H9 (cell line): Measurements from ENCODE around the gene CA9. TPM values are rescaled to one million over a fixed set of nuclear protein-coding genes. Genes with fewer than 3 reads are reported as not detected.

Experiments
- DNase-seq: peaks from one replicate; pipeline ENCODE4 v3.0.0-alpha.2; 2017
- H2AFZ ChIP-seq: one replicate; pipeline ENCODE4 v1.6.1; 2013; ENCODE audit warnings: mild to moderate bottlenecking, low read length, control low read depth, moderate library complexity
- H2AK5ac ChIP-seq: 2 replicates; pipeline ENCODE4 v1.6.1; 2013; ENCODE audit warnings: low read length, control low read depth, mixed read lengths; ENCODE audit not compliant: insufficient read length
- H2BK120ac ChIP-seq: one replicate; pipeline ENCODE4 v1.6.1; 2013; ENCODE audit warnings: low read depth, mild to moderate bottlenecking, low read length, control low read depth, inconsistent platforms; ENCODE audit not compliant: poor library complexity, severe bottlenecking
- H2BK12ac ChIP-seq: 2 replicates; pipeline ENCODE4 v1.6.1; 2013; ENCODE audit warnings: low read length, control low read depth, mixed read lengths, low read depth; ENCODE audit not compliant: insufficient read length
- H2BK15ac ChIP-seq: 2 replicates; pipeline ENCODE4 v1.6.1; 2013; ENCODE audit warnings: low read depth, low read length, control low read depth
- H2BK20ac ChIP-seq: one replicate; pipeline ENCODE4 v1.6.1; 2013; ENCODE audit warnings: low read depth, mild to moderate bottlenecking, low read length, control low read depth, inconsistent platforms; ENCODE audit not compliant: poor library complexity, severe bottlenecking
- H2BK5ac ChIP-seq: 2 replicates; pipeline ENCODE4 v1.6.1; 2013; ENCODE audit warnings: low read length, control low read depth, mixed read lengths; ENCODE audit not compliant: insufficient read length
- H3K14ac ChIP-seq: 2 replicates; pipeline ENCODE4 v1.6.1; 2013; ENCODE audit warnings: low read length, control low read depth; ENCODE audit not compliant: insufficient read depth
- H3K18ac ChIP-seq: 2 replicates; pipeline ENCODE4 v1.6.1; 2013; ENCODE audit warnings: low read depth, mild to moderate bottlenecking, mixed read lengths, low read length, control low read depth; ENCODE audit not compliant: insufficient read length
- H3K23ac ChIP-seq: 2 replicates; pipeline ENCODE4 v1.6.1; 2013; ENCODE audit warnings: low read length, control low read depth, mixed read lengths, low read depth; ENCODE audit not compliant: insufficient read length
- H3K23me2 ChIP-seq: 2 replicates; pipeline ENCODE4 v1.6.1; 2013; ENCODE audit warnings: low read depth, mild to moderate bottlenecking, mixed read lengths, low read length, control low read depth; ENCODE audit not compliant: insufficient read length, poor library complexity, severe bottlenecking
- H3K27ac ChIP-seq: 2 replicates; pipeline ENCODE4 v1.5.1; 2013; ENCODE audit warnings: low read length, control low read depth, mixed read lengths, low read depth; ENCODE audit not compliant: insufficient read length
- H3K27me3 ChIP-seq: 2 replicates; pipeline ENCODE4 v1.6.1; 2013; ENCODE audit warnings: low read length, control low read depth, inconsistent platforms; ENCODE audit not compliant: insufficient read depth
- H3K4ac ChIP-seq: 2 replicates; pipeline ENCODE4 v1.6.1; 2013; ENCODE audit warnings: low read depth, mild to moderate bottlenecking, control low read depth, inconsistent platforms, low read length, moderate library complexity
- H3K4me1 ChIP-seq: 2 replicates; pipeline ENCODE4 v1.6.1; 2013; ENCODE audit warnings: low read length, control low read depth, inconsistent platforms; ENCODE audit not compliant: insufficient read depth
- H3K4me2 ChIP-seq: 2 replicates; pipeline ENCODE4 v1.6.1; 2013; ENCODE audit warnings: low read length, control low read depth, mixed read lengths; ENCODE audit not compliant: insufficient read length, insufficient read depth
- H3K56ac ChIP-seq: 2 replicates; pipeline ENCODE4 v1.6.1; 2013; ENCODE audit warnings: low read depth, mild to moderate bottlenecking, mixed read lengths, low read length, control low read depth; ENCODE audit not compliant: insufficient read length
- H3K79me1 ChIP-seq: 2 replicates; pipeline ENCODE4 v1.6.1; 2013; ENCODE audit warnings: low read depth, mild to moderate bottlenecking, moderate library complexity, low read length, control low read depth, inconsistent platforms; ENCODE audit not compliant: insufficient read depth, poor library complexity, severe bottlenecking
- H3K79me2 ChIP-seq: 2 replicates; pipeline ENCODE4 v1.6.1; 2013; ENCODE audit warnings: low read length, control low read depth, inconsistent platforms; ENCODE audit not compliant: insufficient read depth
- H3K9ac ChIP-seq: 2 replicates; pipeline ENCODE4 v1.6.1; 2013; ENCODE audit warnings: low read length, control low read depth, mixed read lengths; ENCODE audit not compliant: insufficient read length; ENCODE audit errors: extremely low read depth
- H3K9me3 ChIP-seq: one replicate; pipeline ENCODE4 v1.6.1; 2013; ENCODE audit warnings: low read depth, low read length, inconsistent platforms; ENCODE audit not compliant: control insufficient read depth
- H3T11ph ChIP-seq: one replicate; pipeline ENCODE4 v1.6.1; 2013; ENCODE audit warnings: mild to moderate bottlenecking, low read length, control low read depth, inconsistent platforms
- H4K20me1 ChIP-seq: one replicate; pipeline ENCODE4 v1.6.1; 2013; ENCODE audit not compliant: control insufficient read depth, insufficient read length, insufficient read depth
- H4K5ac ChIP-seq: 2 replicates; pipeline ENCODE4 v1.6.1; 2013; ENCODE audit warnings: low read depth, mild to moderate bottlenecking, mixed read lengths, low read length, control low read depth; ENCODE audit not compliant: insufficient read length
- H4K8ac ChIP-seq: replicated peaks from 2 replicates; pipeline ENCODE4 v1.6.1; 2013; ENCODE audit warnings: low read length, control low read depth, mixed read lengths, low read depth; ENCODE audit not compliant: insufficient read length
- H4K91ac ChIP-seq: 2 replicates; pipeline ENCODE4 v1.6.1; 2013; ENCODE audit warnings: low read depth, mild to moderate bottlenecking, moderate library complexity, mixed read lengths, low read length, control low read depth; ENCODE audit not compliant: insufficient read length
- H3K27ac Mint-ChIP-seq, 3 experiments: 2 replicates in 2 of 3; 3 replicates in 1 of 3; pipeline ENCODE4 v1.8.0; 2020 to 2021; ENCODE audit warnings: mixed read lengths in 3 of 3, mild to moderate bottlenecking in 1 of 3, moderate library complexity in 1 of 3
- H3K27me3 Mint-ChIP-seq: 2 replicates; pipeline ENCODE4 v1.8.0; 2021; ENCODE audit warnings: low read depth, mild to moderate bottlenecking, moderate library complexity, mixed read lengths
- H3K36me3 Mint-ChIP-seq, 3 experiments: 2 replicates in 2 of 3; 3 replicates in 1 of 3; pipeline ENCODE4 v1.8.0; 2020 to 2021; ENCODE audit warnings: low read depth in 3 of 3, mixed read lengths in 3 of 3; ENCODE audit not compliant: insufficient read depth in 1 of 3
- H3K4me1 Mint-ChIP-seq, 2 experiments: 2 replicates each; pipeline ENCODE4 v1.8.0; 2020; ENCODE audit warnings: mixed read lengths in 2 of 2
- H3K4me3 Mint-ChIP-seq, 2 experiments: 2 replicates in 1 of 2; 3 replicates in 1 of 2; pipeline ENCODE4 v1.8.0; 2020 to 2021; ENCODE audit warnings: mild to moderate bottlenecking in 2 of 2, mixed read lengths in 2 of 2, moderate library complexity in 1 of 2
- H3K9me3 Mint-ChIP-seq, 2 experiments: 2 replicates in 1 of 2; 3 replicates in 1 of 2; pipeline ENCODE4 v1.8.0; 2020; ENCODE audit warnings: mild to moderate bottlenecking in 2 of 2, mixed read lengths in 2 of 2, moderate library complexity in 1 of 2
- CTCF ChIP-seq: fragments of 200-600 bp; sonication (generic); conservative IDR thresholded peaks from 3 replicates; pipeline ENCODE4 v1.8.0; 2021; ENCODE audit warnings: antibody characterized with exemption, mild to moderate bottlenecking
- WGBS: extraction: QIAGEN DNeasy Blood & Tissue Kit; methylation state at CpG from one replicate; pipeline ENCODE4 v1.1.7; 2013; ENCODE audit warnings: missing lambda C conversion rate, low lambda C conversion rate, mixed read lengths; ENCODE audit not compliant: insufficient read length; ENCODE audit errors: extremely low coverage; 5-methylcytosine and 5-hydroxymethylcytosine counted together
- total RNA-seq: library from RNA; stranded (reverse); gene quantifications from 2 replicates; pipeline ENCODE4 v1.2.1, GENCODE V29; 2021

The CA9 gene
- total RNA-seq, 1 experiment from 2014 or later, result 0.94 TPM

- H3K27ac ChIP-seq, result no peak overlapping the region
- no peak overlapping the region for H2BK5ac ChIP-seq
- no peaks in the 10 kb centered on the region for H3K23me2 ChIP-seq
- no peak overlapping the region for H4K91ac ChIP-seq
- no peaks in the 10 kb centered on the region for H3K9me3 ChIP-seq
- no peak overlapping the region for H3K56ac ChIP-seq
- DNase-seq, result peak; percentile 80
- H3K4me1 ChIP-seq, result no peaks in the 10 kb centered on the region
- H3K4me2 ChIP-seq, result no peak overlapping the region
- H2AFZ ChIP-seq, result no peak overlapping the region
- H3K9ac ChIP-seq, result no peak overlapping the region
- Mint-ChIP-seq H3K36me3 (peaks cover 2 to 10% (median 5%) of the 10 kb centered on the region in 3 experiments; a peak in 6 of 7 replicates), H3K4me1 (peaks cover 4 to 5% of the 10 kb centered on the region in 2 experiments), H3K27ac (peak overlapping the region in 1 of 3 experiments; percentile 45; a peak in 2 of 7 replicates), H3K9me3 (no peaks in the 10 kb centered on the region), H3K27me3 (no peaks in the 10 kb centered on the region; the same call in 1 of the 2 replicates), H3K4me3 (no peak overlapping the region; a peak in 1 of 5 replicates)
- no peak overlapping the region for H4K8ac ChIP-seq
- H3K79me1 ChIP-seq, result no peaks in the 10 kb centered on the region
- no peak overlapping the region for H4K5ac ChIP-seq
- H2BK120ac ChIP-seq, result no peak overlapping the region
- H3K18ac ChIP-seq, result no peak overlapping the region
- no peak overlapping the region for H3K23ac ChIP-seq
- H2BK15ac ChIP-seq, result no peak overlapping the region
- no peak overlapping the region for H3K14ac ChIP-seq
- WGBS, result no CpG with 5 or more reads among the region's 9 CpGs
- H3K4ac ChIP-seq, result no peak overlapping the region
- no peaks in the 10 kb centered on the region for H3K79me2 ChIP-seq
- no peaks in the 10 kb centered on the region for H4K20me1 ChIP-seq
- no peak overlapping the region for H2BK20ac ChIP-seq
- no peak overlapping the region for H2AK5ac ChIP-seq
- H3K27me3 ChIP-seq, result no peaks in the 10 kb centered on the region
- no peak overlapping the region for H3T11ph ChIP-seq
- TF ChIP-seq CTCF, result peak; percentile 93
- no peak overlapping the region for H2BK12ac ChIP-seq
Measured at GRCh38 chr9:35696520-35697215, 22.9 kb downstream of the CA9 start.
